ENCODE results near the gene SYT8. TPM values are rescaled to one million over a fixed set of nuclear protein-coding genes. Genes with fewer than 3 reads are reported as not detected.

The SYT8 gene
- total RNA-seq, 1 experiment from 2014 or later, result not detected

- no peak for DNase-seq (ENCODE audit: low spot score)
Measured at GRCh38 chr11:1859004-1859403, 24.2 kb downstream of the SYT8 start.

DNA sequence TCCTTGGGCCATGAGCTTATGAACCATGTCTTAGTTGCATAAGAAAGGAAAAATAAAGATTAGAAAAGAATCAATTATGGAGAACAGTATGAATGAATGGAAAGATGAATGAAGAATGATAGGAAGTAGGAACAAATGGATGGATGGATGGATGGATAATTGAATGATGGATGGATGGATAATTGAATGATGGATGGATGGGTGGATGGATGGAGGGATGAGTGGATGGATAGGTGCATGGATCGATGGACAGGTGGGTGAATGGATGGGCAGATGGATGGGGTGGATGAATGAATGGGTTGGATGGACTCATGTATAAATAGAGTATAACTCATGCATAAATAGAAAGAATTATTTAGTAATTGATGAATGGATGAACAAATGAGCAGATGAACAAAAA, 25.3 kb downstream of the SYT8 start:
- DNase-seq (ENCODE audit: low spot score), result no peak

DNA sequence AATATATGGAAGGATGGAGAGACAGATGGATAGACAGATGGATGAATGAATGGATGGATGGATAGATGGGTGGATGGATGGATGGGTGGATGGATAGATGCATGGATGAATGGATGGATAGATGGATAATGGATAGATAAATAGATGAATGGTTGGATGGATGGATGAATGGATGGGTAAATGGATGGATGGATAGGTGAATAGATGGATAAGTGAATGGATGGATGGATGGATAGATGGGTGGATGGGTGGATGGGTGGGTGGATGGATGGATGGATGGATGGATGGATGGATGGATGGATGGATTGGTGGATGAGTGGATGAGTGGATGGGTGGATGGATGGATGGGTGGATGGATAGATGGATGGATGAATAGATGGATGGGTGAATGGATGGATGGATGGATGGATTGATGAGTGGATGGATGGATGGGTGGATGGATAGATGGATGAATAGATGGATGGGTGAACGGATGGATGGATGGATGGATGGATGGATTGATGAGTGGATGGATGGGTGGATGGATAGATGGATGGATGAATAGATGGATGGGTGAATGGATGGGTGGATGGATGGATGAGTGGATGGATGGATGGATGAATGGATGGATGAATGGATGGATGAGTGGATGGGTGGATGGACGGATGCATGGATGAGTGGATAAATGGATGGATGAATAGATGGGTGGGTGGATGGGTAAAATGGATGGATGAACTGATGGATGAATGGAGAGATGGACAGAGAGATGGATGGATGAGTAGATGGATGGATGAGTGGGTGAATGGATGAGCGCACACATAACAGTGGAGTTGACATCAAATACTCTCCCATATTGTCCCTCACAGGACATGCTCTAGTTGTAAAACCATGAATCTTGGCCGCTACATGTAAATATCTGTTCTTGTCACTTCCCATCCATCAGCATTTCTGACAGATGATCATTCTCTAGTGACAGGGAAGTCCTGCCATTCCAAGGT, 26.9 kb downstream of the SYT8 start:
- no peak for DNase-seq (ENCODE audit: low spot score)

GRCh38 chr11:1862588-1863351, 28.0 kb downstream of the SYT8 start:
- DNase-seq (ENCODE audit: low spot score), result peak; percentile 78

DNA sequence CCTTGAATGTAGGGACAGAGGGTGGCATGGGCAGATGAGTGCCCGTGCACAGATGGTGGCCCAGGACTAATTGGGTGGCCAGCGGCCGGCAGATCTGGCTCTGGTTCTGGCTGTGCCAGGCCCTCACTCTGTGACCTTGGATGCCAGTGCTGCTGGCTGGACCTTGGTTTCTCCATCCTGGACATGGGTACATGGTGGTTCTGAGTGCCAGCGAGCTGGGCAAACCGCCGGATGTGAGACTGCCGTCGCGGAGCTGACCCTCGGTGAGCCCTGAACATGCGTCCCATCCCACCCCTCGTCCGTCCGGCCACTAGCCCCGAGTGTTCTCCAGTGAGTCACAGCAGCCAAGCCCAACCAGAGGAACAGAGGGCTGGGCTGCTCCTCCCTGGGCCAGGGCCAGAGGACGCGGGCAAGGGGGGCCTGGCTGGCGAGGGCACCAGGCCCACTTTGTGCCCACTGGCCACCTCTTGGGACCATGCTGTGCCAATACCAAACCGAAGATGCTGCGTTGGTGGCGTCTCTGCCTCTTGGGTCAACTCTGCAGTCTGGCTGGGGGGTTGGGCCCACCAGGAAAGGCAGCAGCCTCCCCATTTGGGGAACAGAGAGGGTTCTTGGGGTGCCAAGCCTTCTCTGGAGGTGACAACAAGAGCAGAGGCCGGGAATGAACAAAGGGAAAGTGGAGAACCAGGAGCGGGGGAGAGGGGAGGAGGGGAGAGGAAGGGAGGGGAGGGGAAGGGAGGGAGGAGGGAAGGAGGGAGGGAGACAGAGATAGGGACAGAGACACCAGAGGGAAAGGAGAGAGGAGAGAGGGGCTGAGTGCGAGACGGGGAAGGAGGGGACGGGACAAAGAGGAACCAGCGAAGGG, 28.8 kb downstream of the SYT8 start:
- peak; percentile 93 for DNase-seq (ENCODE audit: low spot score)

DNA sequence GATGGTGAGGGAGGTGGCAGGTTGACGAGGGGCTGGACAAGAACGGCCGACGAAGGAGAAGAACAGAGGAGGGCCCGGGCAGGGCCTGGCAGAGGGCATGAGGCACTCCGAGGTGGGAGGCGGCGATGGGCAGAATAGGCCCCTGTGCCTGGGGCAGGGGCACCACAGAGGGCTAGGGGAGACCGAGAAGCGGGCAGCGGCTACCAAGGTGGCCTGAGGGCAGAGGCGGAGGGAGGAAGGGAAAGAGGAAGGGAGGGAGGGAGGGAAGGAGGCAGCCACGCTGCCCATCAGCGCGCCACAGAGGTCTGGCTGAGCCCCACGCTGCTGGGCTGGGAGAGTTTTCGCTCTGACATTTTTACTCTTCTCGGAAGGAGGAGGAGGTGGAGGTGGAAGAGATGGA, 29.4 kb downstream of the SYT8 start:
- peak; percentile 33 for DNase-seq (ENCODE audit: low spot score)

GRCh38 chr11:1864831-1865665, 30.3 kb downstream of the SYT8 start:
- peak; percentile 52 for DNase-seq (ENCODE audit: low spot score)

DNA sequence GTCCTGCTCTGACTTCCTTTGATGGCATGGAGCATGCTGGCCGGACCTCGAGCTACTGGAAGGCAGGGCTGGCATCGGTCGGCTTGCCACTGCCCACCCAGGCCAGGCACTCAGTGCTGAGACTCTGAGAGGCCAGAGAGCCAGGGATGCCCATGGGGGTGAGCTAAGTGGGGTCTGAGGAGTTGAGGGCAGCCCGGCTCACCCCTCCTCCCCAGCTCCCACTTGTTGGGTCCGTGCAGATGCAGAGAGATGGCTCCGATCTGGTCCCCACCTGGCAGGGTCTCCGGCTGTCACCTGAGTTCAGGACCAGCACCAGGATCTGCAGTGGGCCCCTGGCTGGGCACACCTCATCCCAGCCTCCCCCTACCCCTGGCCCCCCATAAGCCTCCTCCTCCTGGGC, 31.4 kb downstream of the SYT8 start:
- no peak for DNase-seq (ENCODE audit: low spot score)

DNA sequence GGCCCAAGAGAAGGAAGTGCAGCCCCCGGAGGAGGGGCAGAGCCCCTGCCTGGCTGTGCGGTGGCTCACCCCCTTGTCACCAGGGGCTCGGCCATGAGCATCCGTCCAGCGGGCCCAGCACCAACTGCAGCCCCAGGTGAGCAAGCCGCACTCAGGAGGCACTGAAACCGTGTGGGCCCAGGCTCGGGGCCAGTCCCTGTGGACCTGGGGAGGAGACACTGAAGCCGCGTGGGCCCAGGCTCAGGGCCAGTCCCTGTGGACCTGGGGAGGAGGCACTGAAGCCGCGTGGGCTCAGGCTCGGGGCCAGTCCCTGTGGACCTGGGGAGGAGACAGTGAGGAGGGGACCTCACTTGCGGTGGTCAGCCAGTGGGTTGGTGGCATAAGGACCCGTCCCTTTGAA, 32.0 kb downstream of the SYT8 start:
- DNase-seq (ENCODE audit: low spot score), result no peak

GRCh38 chr11:1867381-1867780, 32.6 kb downstream of the SYT8 start:
- no peak for DNase-seq (ENCODE audit: low spot score)

DNA sequence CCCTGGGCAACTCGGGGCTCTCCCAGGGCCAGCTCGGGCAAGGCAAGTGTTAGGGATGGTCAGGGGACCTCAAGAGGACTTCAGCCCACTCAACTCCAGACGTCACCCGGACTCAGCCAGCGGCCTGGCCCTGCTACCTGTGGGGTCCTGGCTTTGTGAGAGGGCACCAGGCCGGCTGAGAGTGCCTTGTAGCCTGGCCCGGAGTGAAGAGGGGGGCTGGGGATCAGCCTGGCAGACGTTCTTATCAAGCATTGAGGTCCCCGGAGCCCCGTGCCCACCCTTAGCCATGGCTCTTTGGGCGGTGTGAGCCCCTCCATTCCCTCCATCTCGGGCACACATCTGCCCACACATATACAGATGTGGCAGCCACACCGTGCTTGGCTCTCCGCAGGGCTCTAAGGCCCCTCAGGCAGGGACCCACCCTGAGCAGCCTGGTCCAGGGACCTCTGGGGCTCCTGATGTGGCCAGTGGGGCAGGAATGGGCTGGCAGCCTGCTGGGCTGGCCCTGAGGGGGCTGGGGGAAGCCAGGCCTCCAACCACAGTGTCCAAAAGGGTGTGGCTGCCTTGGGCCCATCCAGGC, 33.4 kb downstream of the SYT8 start:
- no peak for DNase-seq (ENCODE audit: low spot score)

- DNase-seq (ENCODE audit: low spot score), result no peak
Measured at GRCh38 chr11:1868636-1869291, 34.0 kb downstream of the SYT8 start.

- DNase-seq (ENCODE audit: low spot score), result no peak
Measured at GRCh38 chr11:1869427-1870325, 34.9 kb downstream of the SYT8 start.

GRCh38 chr11:1870326-1870696, 35.5 kb downstream of the SYT8 start:
- no peak for DNase-seq (ENCODE audit: low spot score)

DNA sequence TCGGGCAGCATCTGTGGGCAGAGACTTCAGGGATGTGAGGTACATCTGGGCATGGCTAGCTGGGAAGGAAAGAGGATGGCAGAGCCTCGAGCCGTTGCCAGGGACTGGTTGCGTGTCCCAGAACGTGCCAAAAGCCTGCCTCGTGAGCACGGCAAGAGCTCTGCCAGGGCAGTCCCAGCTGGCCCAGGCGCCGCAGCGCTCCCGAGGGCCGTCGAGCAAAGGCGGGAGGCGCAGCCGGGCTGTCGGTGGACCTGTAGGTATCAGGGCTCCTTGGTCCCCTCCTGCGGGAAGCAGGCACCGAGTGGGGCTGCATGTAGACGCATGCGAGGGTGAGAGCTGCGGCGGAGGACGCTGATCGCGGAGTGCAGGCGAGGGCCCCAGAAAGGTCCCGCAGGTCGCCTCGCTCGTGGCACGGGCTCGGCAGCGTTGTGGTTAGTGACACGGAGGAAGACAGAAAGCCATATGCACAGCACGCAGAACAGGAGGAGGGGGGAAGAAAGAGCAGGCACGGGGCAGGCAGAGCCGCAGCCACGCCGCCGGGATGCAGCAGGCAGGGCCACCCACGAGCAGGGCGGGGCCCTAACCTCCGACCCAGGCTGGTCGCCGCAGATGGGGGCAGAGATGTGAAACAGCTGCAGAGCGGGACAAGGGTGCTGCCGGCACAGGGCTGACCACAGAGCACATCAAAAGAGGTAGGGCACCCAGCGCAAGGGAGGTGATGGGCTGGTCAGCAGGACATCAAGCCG, 36.1 kb downstream of the SYT8 start:
- no peak for DNase-seq (ENCODE audit: low spot score)

GRCh38 chr11:1871531-1871930, 36.7 kb downstream of the SYT8 start:
- DNase-seq (ENCODE audit: low spot score), result no peak

DNA sequence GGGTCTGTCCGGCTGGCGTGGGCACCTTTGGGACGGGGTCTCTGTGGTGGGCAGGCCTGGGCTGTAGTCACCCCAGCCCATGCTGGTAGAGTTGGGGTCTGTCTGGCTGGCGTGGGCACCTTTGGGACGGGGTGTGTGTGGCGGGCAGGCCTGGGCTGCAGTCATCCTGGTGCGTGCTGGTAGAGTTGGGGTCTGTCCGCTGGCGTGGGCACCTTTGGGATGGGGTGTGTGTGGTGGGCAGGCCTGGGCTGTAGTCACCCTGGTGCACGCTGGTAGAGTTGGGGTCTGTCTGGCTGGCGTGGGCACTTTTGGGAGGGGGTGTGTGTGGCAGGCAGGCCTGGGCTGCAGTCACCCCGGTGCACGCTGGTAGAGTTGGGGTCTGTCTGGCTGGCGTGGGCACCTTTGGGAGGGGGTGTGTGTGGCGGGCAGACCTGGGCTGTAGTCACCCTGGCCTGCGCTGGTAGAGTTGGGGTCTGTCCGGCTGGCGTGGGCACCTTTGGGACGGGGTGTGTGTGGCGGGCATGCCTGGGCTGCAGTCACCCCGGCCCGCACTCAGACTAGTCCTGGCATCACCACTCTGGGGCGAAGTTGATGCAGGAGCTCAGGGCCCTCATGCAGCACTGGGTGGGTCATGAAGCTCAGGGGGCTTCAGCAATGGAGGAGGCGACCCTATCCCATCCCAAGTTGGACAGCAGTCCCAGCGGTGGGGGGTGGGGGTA, 37.6 kb downstream of the SYT8 start:
- no peak for DNase-seq (ENCODE audit: low spot score)
